HepG2 (cell line): ENCODE results near the gene GCDH. TPM values are rescaled to one million over a fixed set of nuclear protein-coding genes. Genes with fewer than 3 reads are reported as not detected.

Source experiments
- ARID2 ChIP-seq: sonication (generic); formaldehyde crosslinking; IDR thresholded peaks from 2 replicates; pipeline ENCODE4 v1.8.1; 2022; ENCODE audit warnings: mild to moderate bottlenecking, missing genetic modification reagents, borderline replicate concordance
- ARNTL ChIP-seq: sonication (generic); formaldehyde crosslinking; IDR thresholded peaks from 2 replicates; pipeline ENCODE4 v1.4.0; 2020; ENCODE audit warnings: mild to moderate bottlenecking, missing genetic modification reagents
- ASH2L ChIP-seq: fragments of 300-600, 200-600 bp; sonication (generic); IDR thresholded peaks from 2 replicates; pipeline ENCODE4 v1.7.0; 2017; ENCODE audit warnings: low read depth, mild to moderate bottlenecking, moderate library complexity, mixed read lengths, low read length; ENCODE audit not compliant: insufficient read length
- FOXJ3 ChIP-seq: sonication (generic); formaldehyde crosslinking; IDR thresholded peaks from 2 replicates; pipeline ENCODE4 v1.4.0; 2020; ENCODE audit warnings: missing genetic modification reagents, mild to moderate bottlenecking, borderline replicate concordance
- GABPB1 ChIP-seq: IDR thresholded peaks from 2 replicates; pipeline ENCODE4 v1.6.1; 2016; ENCODE audit warnings: mild to moderate bottlenecking, missing genetic modification reagents, moderate library complexity, missing compliant biosample characterization
- ISL2 ChIP-seq: sonication (generic); formaldehyde crosslinking; IDR thresholded peaks from 2 replicates; pipeline ENCODE4 v1.5.0; 2020; ENCODE audit warnings: missing genetic modification reagents
- JDP2 ChIP-seq: sonication (generic); formaldehyde crosslinking; IDR thresholded peaks from 2 replicates; pipeline ENCODE4 v1.8.1; 2022; ENCODE audit warnings: missing genetic modification reagents, borderline replicate concordance
- KDM6A ChIP-seq: IDR thresholded peaks from 2 replicates; pipeline ENCODE4 v1.6.1; 2016; ENCODE audit warnings: low read depth
- MBD4 ChIP-seq: IDR thresholded peaks from 2 replicates; pipeline ENCODE4 v1.6.1; 2012; ENCODE audit warnings: low read length, inconsistent platforms, borderline replicate concordance
- MEIS2 ChIP-seq: sonication (generic); formaldehyde crosslinking; IDR thresholded peaks from 2 replicates; pipeline ENCODE4 v1.9.0; 2021; ENCODE audit warnings: mild to moderate bottlenecking, missing genetic modification reagents
- MIER3 ChIP-seq: IDR thresholded peaks from 2 replicates; pipeline ENCODE4 v1.6.1; 2016; ENCODE audit warnings: missing compliant biosample characterization, borderline replicate concordance
- SRY ChIP-seq: sonication (generic); formaldehyde crosslinking; IDR thresholded peaks from 2 replicates; pipeline ENCODE4 v1.8.0; 2022; ENCODE audit warnings: mild to moderate bottlenecking, missing genetic modification reagents
- SYNCRIP ChIP-seq: fragments of 200-400 bp; formaldehyde crosslinking; IDR thresholded peaks from 2 replicates; pipeline ENCODE4 v1.6.1; 2018; ENCODE audit warnings: mild to moderate bottlenecking, low read depth, low read length; ENCODE audit not compliant: insufficient read depth
- TEAD2 ChIP-seq: sonication (generic); formaldehyde crosslinking; IDR thresholded peaks from 2 replicates; pipeline ENCODE4 v1.9.0; 2021; ENCODE audit warnings: missing genetic modification reagents
- TOE1 ChIP-seq: sonication (generic); formaldehyde crosslinking; IDR thresholded peaks from 2 replicates; pipeline ENCODE4 v1.4.0; 2020; ENCODE audit warnings: mild to moderate bottlenecking, missing genetic modification reagents
- YEATS4 ChIP-seq: sonication (generic); formaldehyde crosslinking; IDR thresholded peaks from 2 replicates; pipeline ENCODE4 v1.4.0; 2020; ENCODE audit warnings: missing genetic modification reagents, borderline replicate concordance
- ZNF33B ChIP-seq: sonication (generic); formaldehyde crosslinking; IDR thresholded peaks from 2 replicates; pipeline ENCODE4 v1.5.1; 2020; ENCODE audit warnings: mild to moderate bottlenecking, missing genetic modification reagents
- ZNF772 ChIP-seq: sonication (generic); formaldehyde crosslinking; IDR thresholded peaks from 2 replicates; pipeline ENCODE4 v1.5.0; 2020; ENCODE audit warnings: mild to moderate bottlenecking, missing genetic modification reagents
- ZNF773 ChIP-seq: sonication (generic); formaldehyde crosslinking; IDR thresholded peaks from 2 replicates; pipeline ENCODE4 v1.4.0; 2020; ENCODE audit warnings: missing genetic modification reagents, borderline replicate concordance
- ZNF83 ChIP-seq: sonication (generic); formaldehyde crosslinking; IDR thresholded peaks from 2 replicates; pipeline ENCODE4 v1.4.0; 2020; ENCODE audit warnings: missing genetic modification reagents, mild to moderate bottlenecking, borderline replicate concordance
- polyA plus RNA-seq, 8 experiments: library from polyadenylated mRNA; depleted of rRNA in 3 of 8; stranded (reverse) in 7 of 8; unstranded in 1 of 8; fragments of >200 nt; fragmentation: Illumina TruSeq in 4 of 8; extraction: Trizol in 4 of 8; gene quantifications; 2 replicates each; pipeline versions ENCODE4 v1.2.1 to v1.2.3, GENCODE V29; 2011 to 2016; ENCODE audit warnings: low read depth in 4 of 8, missing spikeins in 1 of 8, mixed read lengths in 1 of 8; ENCODE audit not compliant: insufficient read depth in 1 of 8
- total RNA-seq, 5 experiments: library from RNA; depleted of rRNA; stranded (reverse); fragments of >200 nt; fragmentation: Illumina TruSeq; extraction: Trizol; gene quantifications; 2 replicates each; pipeline ENCODE4 v1.2.3, GENCODE V29; 2016; ENCODE audit warnings: low read depth in 1 of 5
- TF ChIP-seq, protein P1 (sequence below): sonication (generic); formaldehyde crosslinking; IDR thresholded peaks from 2 replicates; pipeline ENCODE4 v1.4.0; 2020; ENCODE audit warnings: missing genetic modification reagents
- TF ChIP-seq, protein P2 (sequence below): IDR thresholded peaks from 2 replicates; pipeline ENCODE4 v1.6.1; 2016; ENCODE audit warnings: mild to moderate bottlenecking
- TF ChIP-seq, protein P3 (sequence below): sonication (generic); formaldehyde crosslinking; IDR thresholded peaks from 2 replicates; pipeline ENCODE4 v1.4.0; 2020; ENCODE audit warnings: missing genetic modification reagents
- TF ChIP-seq, protein P4 (sequence below): sonication (generic); formaldehyde crosslinking; IDR thresholded peaks from 2 replicates; pipeline ENCODE4 v1.5.1; 2020; ENCODE audit warnings: mild to moderate bottlenecking, moderate library complexity, missing genetic modification reagents

The GCDH gene
- total and polyA plus RNA-seq, 2 of the 13 experiments (the other 11 are each of a cell fraction or from before 2014, with no cell fraction given) = 15.1 to 38.0 TPM

DNA sequence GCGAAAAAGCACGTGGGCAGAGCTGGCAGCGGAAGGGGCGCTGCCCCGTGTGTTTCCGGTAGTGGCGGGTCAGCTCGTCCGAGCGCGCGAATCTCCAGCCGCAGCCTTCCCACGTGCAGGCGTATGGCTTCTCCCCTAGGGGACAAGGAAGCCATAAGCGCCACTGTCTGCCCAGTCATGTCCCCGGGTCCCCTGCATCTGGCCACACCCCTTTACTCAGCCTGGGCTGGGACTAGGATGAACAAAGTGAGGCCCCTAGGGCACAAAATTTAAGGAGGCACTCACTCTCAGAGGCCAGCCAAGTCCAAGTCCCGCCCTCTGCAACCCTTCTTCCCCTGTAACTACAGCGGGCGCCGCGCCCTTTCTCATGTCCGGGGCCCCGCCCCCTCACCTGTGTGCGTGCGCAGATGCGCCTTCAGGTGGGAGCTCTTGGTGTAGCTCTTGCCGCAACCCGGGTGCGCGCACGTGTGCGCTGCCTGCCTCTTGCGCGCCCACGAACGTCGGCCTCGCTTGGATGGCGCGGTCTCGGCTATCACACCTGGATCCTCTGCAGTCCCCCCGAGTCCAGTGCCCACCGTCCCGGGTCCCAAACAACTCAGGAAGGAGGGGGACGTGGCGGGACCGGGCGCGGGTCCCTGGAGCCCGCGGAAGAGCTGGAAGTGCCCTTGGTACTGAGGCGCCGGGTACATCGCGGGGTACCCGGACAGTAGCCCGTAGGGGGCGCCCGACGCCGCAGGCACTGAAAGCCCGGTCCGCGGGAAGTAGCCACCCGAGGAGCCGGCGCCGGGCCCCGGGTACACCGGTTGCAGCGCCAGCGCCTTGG lies 5.8 kb upstream of the GCDH start (continued):
- TF ChIP-seq, protein P1, sequence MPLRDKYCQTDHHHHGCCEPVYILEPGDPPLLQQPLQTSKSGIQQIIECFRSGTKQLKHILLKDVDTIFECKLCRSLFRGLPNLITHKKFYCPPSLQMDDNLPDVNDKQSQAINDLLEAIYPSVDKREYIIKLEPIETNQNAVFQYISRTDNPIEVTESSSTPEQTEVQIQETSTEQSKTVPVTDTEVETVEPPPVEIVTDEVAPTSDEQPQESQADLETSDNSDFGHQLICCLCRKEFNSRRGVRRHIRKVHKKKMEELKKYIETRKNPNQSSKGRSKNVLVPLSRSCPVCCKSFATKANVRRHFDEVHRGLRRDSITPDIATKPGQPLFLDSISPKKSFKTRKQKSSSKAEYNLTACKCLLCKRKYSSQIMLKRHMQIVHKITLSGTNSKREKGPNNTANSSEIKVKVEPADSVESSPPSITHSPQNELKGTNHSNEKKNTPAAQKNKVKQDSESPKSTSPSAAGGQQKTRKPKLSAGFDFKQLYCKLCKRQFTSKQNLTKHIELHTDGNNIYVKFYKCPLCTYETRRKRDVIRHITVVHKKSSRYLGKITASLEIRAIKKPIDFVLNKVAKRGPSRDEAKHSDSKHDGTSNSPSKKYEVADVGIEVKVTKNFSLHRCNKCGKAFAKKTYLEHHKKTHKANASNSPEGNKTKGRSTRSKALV (CRISPR knock-in tag) = peak; percentile 96
- TF ChIP-seq GABPB1 (CRISPR knock-in tag) (peak; percentile 64; the same call in 1 of the 2 replicates), TEAD2 (CRISPR knock-in tag) (no peak), ZNF33B (CRISPR knock-in tag) (no peak), SYNCRIP (no peak), KDM6A (no peak), YEATS4 (CRISPR knock-in tag) (no peak), TOE1 (CRISPR knock-in tag) (no peak), ZNF83 (no peak), JDP2 (CRISPR knock-in tag) (no peak), MBD4 (no peak), ISL2 (peak; percentile 37; the same call in 1 of the 2 replicates), ZNF772 (CRISPR knock-in tag) (no peak), FOXJ3 (no peak), MEIS2 (CRISPR knock-in tag) (no peak), ARID2 (peak; percentile 81; the same call in 1 of the 2 replicates), ASH2L (no peak), ZNF773 (CRISPR knock-in tag) (no peak), SRY (CRISPR knock-in tag) (0 out of 2 replicates have a peak, but pooled peaks have one; percentile 22), ARNTL (CRISPR knock-in tag) (no peak), MIER3 (no peak)
- TF ChIP-seq, protein P2, sequence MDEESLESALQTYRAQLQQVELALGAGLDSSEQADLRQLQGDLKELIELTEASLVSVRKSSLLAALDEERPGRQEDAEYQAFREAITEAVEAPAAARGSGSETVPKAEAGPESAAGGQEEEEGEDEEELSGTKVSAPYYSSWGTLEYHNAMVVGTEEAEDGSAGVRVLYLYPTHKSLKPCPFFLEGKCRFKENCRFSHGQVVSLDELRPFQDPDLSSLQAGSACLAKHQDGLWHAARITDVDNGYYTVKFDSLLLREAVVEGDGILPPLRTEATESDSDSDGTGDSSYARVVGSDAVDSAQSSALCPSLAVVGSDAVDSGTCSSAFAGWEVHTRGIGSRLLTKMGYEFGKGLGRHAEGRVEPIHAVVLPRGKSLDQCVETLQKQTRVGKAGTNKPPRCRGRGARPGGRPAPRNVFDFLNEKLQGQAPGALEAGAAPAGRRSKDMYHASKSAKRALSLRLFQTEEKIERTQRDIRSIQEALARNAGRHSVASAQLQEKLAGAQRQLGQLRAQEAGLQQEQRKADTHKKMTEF = peak; percentile 74
- TF ChIP-seq, protein P3, sequence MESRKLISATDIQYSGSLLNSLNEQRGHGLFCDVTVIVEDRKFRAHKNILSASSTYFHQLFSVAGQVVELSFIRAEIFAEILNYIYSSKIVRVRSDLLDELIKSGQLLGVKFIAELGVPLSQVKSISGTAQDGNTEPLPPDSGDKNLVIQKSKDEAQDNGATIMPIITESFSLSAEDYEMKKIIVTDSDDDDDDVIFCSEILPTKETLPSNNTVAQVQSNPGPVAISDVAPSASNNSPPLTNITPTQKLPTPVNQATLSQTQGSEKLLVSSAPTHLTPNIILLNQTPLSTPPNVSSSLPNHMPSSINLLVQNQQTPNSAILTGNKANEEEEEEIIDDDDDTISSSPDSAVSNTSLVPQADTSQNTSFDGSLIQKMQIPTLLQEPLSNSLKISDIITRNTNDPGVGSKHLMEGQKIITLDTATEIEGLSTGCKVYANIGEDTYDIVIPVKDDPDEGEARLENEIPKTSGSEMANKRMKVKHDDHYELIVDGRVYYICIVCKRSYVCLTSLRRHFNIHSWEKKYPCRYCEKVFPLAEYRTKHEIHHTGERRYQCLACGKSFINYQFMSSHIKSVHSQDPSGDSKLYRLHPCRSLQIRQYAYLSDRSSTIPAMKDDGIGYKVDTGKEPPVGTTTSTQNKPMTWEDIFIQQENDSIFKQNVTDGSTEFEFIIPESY = peak; percentile 31; the same call in 1 of the 2 replicates
- TF ChIP-seq, protein P4, sequence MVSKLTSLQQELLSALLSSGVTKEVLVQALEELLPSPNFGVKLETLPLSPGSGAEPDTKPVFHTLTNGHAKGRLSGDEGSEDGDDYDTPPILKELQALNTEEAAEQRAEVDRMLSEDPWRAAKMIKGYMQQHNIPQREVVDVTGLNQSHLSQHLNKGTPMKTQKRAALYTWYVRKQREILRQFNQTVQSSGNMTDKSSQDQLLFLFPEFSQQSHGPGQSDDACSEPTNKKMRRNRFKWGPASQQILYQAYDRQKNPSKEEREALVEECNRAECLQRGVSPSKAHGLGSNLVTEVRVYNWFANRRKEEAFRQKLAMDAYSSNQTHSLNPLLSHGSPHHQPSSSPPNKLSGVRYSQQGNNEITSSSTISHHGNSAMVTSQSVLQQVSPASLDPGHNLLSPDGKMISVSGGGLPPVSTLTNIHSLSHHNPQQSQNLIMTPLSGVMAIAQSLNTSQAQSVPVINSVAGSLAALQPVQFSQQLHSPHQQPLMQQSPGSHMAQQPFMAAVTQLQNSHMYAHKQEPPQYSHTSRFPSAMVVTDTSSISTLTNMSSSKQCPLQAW (CRISPR knock-in tag) = no peak
